H9 (cell line): ENCODE measurements around the gene BCAT1. TPM values are rescaled to one million over a fixed set of nuclear protein-coding genes. Genes with fewer than 3 reads are reported as not detected.

Source experiments
- DNase-seq: peaks from one replicate; pipeline ENCODE4 v3.0.0-alpha.2; 2017
- H2AFZ ChIP-seq: one replicate; pipeline ENCODE4 v1.6.1; 2013; ENCODE audit warnings: mild to moderate bottlenecking, low read length, control low read depth, moderate library complexity
- H2AK5ac ChIP-seq: 2 replicates; pipeline ENCODE4 v1.6.1; 2013; ENCODE audit warnings: low read length, control low read depth, mixed read lengths; ENCODE audit not compliant: insufficient read length
- H2BK120ac ChIP-seq: one replicate; pipeline ENCODE4 v1.6.1; 2013; ENCODE audit warnings: low read depth, mild to moderate bottlenecking, low read length, control low read depth, inconsistent platforms; ENCODE audit not compliant: poor library complexity, severe bottlenecking
- H2BK12ac ChIP-seq: 2 replicates; pipeline ENCODE4 v1.6.1; 2013; ENCODE audit warnings: low read length, control low read depth, mixed read lengths, low read depth; ENCODE audit not compliant: insufficient read length
- H2BK15ac ChIP-seq: 2 replicates; pipeline ENCODE4 v1.6.1; 2013; ENCODE audit warnings: low read depth, low read length, control low read depth
- H2BK20ac ChIP-seq: one replicate; pipeline ENCODE4 v1.6.1; 2013; ENCODE audit warnings: low read depth, mild to moderate bottlenecking, low read length, control low read depth, inconsistent platforms; ENCODE audit not compliant: poor library complexity, severe bottlenecking
- H2BK5ac ChIP-seq: 2 replicates; pipeline ENCODE4 v1.6.1; 2013; ENCODE audit warnings: low read length, control low read depth, mixed read lengths; ENCODE audit not compliant: insufficient read length
- H3K14ac ChIP-seq: 2 replicates; pipeline ENCODE4 v1.6.1; 2013; ENCODE audit warnings: low read length, control low read depth; ENCODE audit not compliant: insufficient read depth
- H3K18ac ChIP-seq: 2 replicates; pipeline ENCODE4 v1.6.1; 2013; ENCODE audit warnings: low read depth, mild to moderate bottlenecking, mixed read lengths, low read length, control low read depth; ENCODE audit not compliant: insufficient read length
- H3K23ac ChIP-seq: 2 replicates; pipeline ENCODE4 v1.6.1; 2013; ENCODE audit warnings: low read length, control low read depth, mixed read lengths, low read depth; ENCODE audit not compliant: insufficient read length
- H3K23me2 ChIP-seq: 2 replicates; pipeline ENCODE4 v1.6.1; 2013; ENCODE audit warnings: low read depth, mild to moderate bottlenecking, mixed read lengths, low read length, control low read depth; ENCODE audit not compliant: insufficient read length, poor library complexity, severe bottlenecking
- H3K27ac ChIP-seq: 2 replicates; pipeline ENCODE4 v1.5.1; 2013; ENCODE audit warnings: low read length, control low read depth, mixed read lengths, low read depth; ENCODE audit not compliant: insufficient read length
- H3K27me3 ChIP-seq: 2 replicates; pipeline ENCODE4 v1.6.1; 2013; ENCODE audit warnings: low read length, control low read depth, inconsistent platforms; ENCODE audit not compliant: insufficient read depth
- H3K4ac ChIP-seq: 2 replicates; pipeline ENCODE4 v1.6.1; 2013; ENCODE audit warnings: low read depth, mild to moderate bottlenecking, control low read depth, inconsistent platforms, low read length, moderate library complexity
- H3K4me1 ChIP-seq: 2 replicates; pipeline ENCODE4 v1.6.1; 2013; ENCODE audit warnings: low read length, control low read depth, inconsistent platforms; ENCODE audit not compliant: insufficient read depth
- H3K4me2 ChIP-seq: 2 replicates; pipeline ENCODE4 v1.6.1; 2013; ENCODE audit warnings: low read length, control low read depth, mixed read lengths; ENCODE audit not compliant: insufficient read length, insufficient read depth
- H3K56ac ChIP-seq: 2 replicates; pipeline ENCODE4 v1.6.1; 2013; ENCODE audit warnings: low read depth, mild to moderate bottlenecking, mixed read lengths, low read length, control low read depth; ENCODE audit not compliant: insufficient read length
- H3K79me1 ChIP-seq: 2 replicates; pipeline ENCODE4 v1.6.1; 2013; ENCODE audit warnings: low read depth, mild to moderate bottlenecking, moderate library complexity, low read length, control low read depth, inconsistent platforms; ENCODE audit not compliant: insufficient read depth, poor library complexity, severe bottlenecking
- H3K79me2 ChIP-seq: 2 replicates; pipeline ENCODE4 v1.6.1; 2013; ENCODE audit warnings: low read length, control low read depth, inconsistent platforms; ENCODE audit not compliant: insufficient read depth
- H3K9ac ChIP-seq: 2 replicates; pipeline ENCODE4 v1.6.1; 2013; ENCODE audit warnings: low read length, control low read depth, mixed read lengths; ENCODE audit not compliant: insufficient read length; ENCODE audit errors: extremely low read depth
- H3K9me3 ChIP-seq: one replicate; pipeline ENCODE4 v1.6.1; 2013; ENCODE audit warnings: low read depth, low read length, inconsistent platforms; ENCODE audit not compliant: control insufficient read depth
- H3T11ph ChIP-seq: one replicate; pipeline ENCODE4 v1.6.1; 2013; ENCODE audit warnings: mild to moderate bottlenecking, low read length, control low read depth, inconsistent platforms
- H4K20me1 ChIP-seq: one replicate; pipeline ENCODE4 v1.6.1; 2013; ENCODE audit not compliant: control insufficient read depth, insufficient read length, insufficient read depth
- H4K5ac ChIP-seq: 2 replicates; pipeline ENCODE4 v1.6.1; 2013; ENCODE audit warnings: low read depth, mild to moderate bottlenecking, mixed read lengths, low read length, control low read depth; ENCODE audit not compliant: insufficient read length
- H4K8ac ChIP-seq: replicated peaks from 2 replicates; pipeline ENCODE4 v1.6.1; 2013; ENCODE audit warnings: low read length, control low read depth, mixed read lengths, low read depth; ENCODE audit not compliant: insufficient read length
- H4K91ac ChIP-seq: 2 replicates; pipeline ENCODE4 v1.6.1; 2013; ENCODE audit warnings: low read depth, mild to moderate bottlenecking, moderate library complexity, mixed read lengths, low read length, control low read depth; ENCODE audit not compliant: insufficient read length
- H3K27ac Mint-ChIP-seq, 3 experiments: 2 replicates in 2 of 3; 3 replicates in 1 of 3; pipeline ENCODE4 v1.8.0; 2020 to 2021; ENCODE audit warnings: mixed read lengths in 3 of 3, mild to moderate bottlenecking in 1 of 3, moderate library complexity in 1 of 3
- H3K27me3 Mint-ChIP-seq: 2 replicates; pipeline ENCODE4 v1.8.0; 2021; ENCODE audit warnings: low read depth, mild to moderate bottlenecking, moderate library complexity, mixed read lengths
- H3K36me3 Mint-ChIP-seq, 3 experiments: 2 replicates in 2 of 3; 3 replicates in 1 of 3; pipeline ENCODE4 v1.8.0; 2020 to 2021; ENCODE audit warnings: low read depth in 3 of 3, mixed read lengths in 3 of 3; ENCODE audit not compliant: insufficient read depth in 1 of 3
- H3K4me1 Mint-ChIP-seq, 2 experiments: 2 replicates each; pipeline ENCODE4 v1.8.0; 2020; ENCODE audit warnings: mixed read lengths in 2 of 2
- H3K4me3 Mint-ChIP-seq, 2 experiments: 2 replicates in 1 of 2; 3 replicates in 1 of 2; pipeline ENCODE4 v1.8.0; 2020 to 2021; ENCODE audit warnings: mild to moderate bottlenecking in 2 of 2, mixed read lengths in 2 of 2, moderate library complexity in 1 of 2
- H3K9me3 Mint-ChIP-seq, 2 experiments: 2 replicates in 1 of 2; 3 replicates in 1 of 2; pipeline ENCODE4 v1.8.0; 2020; ENCODE audit warnings: mild to moderate bottlenecking in 2 of 2, mixed read lengths in 2 of 2, moderate library complexity in 1 of 2
- CTCF ChIP-seq: fragments of 200-600 bp; sonication (generic); conservative IDR thresholded peaks from 3 replicates; pipeline ENCODE4 v1.8.0; 2021; ENCODE audit warnings: antibody characterized with exemption, mild to moderate bottlenecking
- WGBS: extraction: QIAGEN DNeasy Blood & Tissue Kit; methylation state at CpG from one replicate; pipeline ENCODE4 v1.1.7; 2013; ENCODE audit warnings: missing lambda C conversion rate, low lambda C conversion rate, mixed read lengths; ENCODE audit not compliant: insufficient read length; ENCODE audit errors: extremely low coverage; 5-methylcytosine and 5-hydroxymethylcytosine counted together
- total RNA-seq: library from RNA; stranded (reverse); gene quantifications from 2 replicates; pipeline ENCODE4 v1.2.1, GENCODE V29; 2021

The BCAT1 gene
- total RNA-seq, 1 experiment from 2014 or later = 244 TPM

- no peak overlapping the region for H2BK20ac ChIP-seq
- H3K4ac ChIP-seq = no peak overlapping the region
- H2BK120ac ChIP-seq = no peak overlapping the region
- no peak overlapping the region for H4K5ac ChIP-seq
- H3K27me3 ChIP-seq = no peaks in the 10 kb centered on the region
- H3K79me2 ChIP-seq = peaks cover 12% of the 10 kb centered on the region; the same call in 1 of the 2 replicates
- H3K9ac ChIP-seq = no peak overlapping the region
- no peak for TF ChIP-seq CTCF
- H4K91ac ChIP-seq = no peak overlapping the region
- no peak overlapping the region for H3K14ac ChIP-seq
- WGBS = no CpG with 5 or more reads among the region's 3 CpGs
- H3K18ac ChIP-seq = no peak overlapping the region
- no peak overlapping the region for H3T11ph ChIP-seq
- peak overlapping the region in 2 of 3 experiments; percentile 4 to 9; a peak in 1 of 7 replicates for H3K27ac Mint-ChIP-seq
- peaks cover 12 to 13% of the 10 kb centered on the region in 2 experiments for H3K4me1 Mint-ChIP-seq
- no peaks in the 10 kb centered on the region for H3K23me2 ChIP-seq
- H3K36me3 Mint-ChIP-seq = peaks cover 10 to 27% (median 17%) of the 10 kb centered on the region in 3 experiments
- DNase-seq = no peak
- no peak overlapping the region for H3K27ac ChIP-seq
- no peak overlapping the region for H2AFZ ChIP-seq
- no peaks in the 10 kb centered on the region for H3K27me3 Mint-ChIP-seq
- H3K56ac ChIP-seq = no peak overlapping the region
- H4K8ac ChIP-seq = no peak overlapping the region
- no peak overlapping the region for H3K23ac ChIP-seq
- no peak overlapping the region for H2BK12ac ChIP-seq
- H3K4me3 Mint-ChIP-seq = no peak overlapping the region
- H3K4me1 ChIP-seq = no peaks in the 10 kb centered on the region; the same call in 1 of the 2 replicates
- no peaks in the 10 kb centered on the region for H3K9me3 Mint-ChIP-seq
- no peak overlapping the region for H3K4me2 ChIP-seq
- peaks cover 12% of the 10 kb centered on the region for H3K79me1 ChIP-seq
- H2BK5ac ChIP-seq = no peak overlapping the region
- H2BK15ac ChIP-seq = no peak overlapping the region
- no peaks in the 10 kb centered on the region for H3K9me3 ChIP-seq
- H4K20me1 ChIP-seq = no peaks in the 10 kb centered on the region
- H2AK5ac ChIP-seq = no peak overlapping the region
Observed at GRCh38 chr12:24909667-24910066, 39.2 kb downstream of the BCAT1 start.
